HG03520 (cell line): ENCODE results near the gene BAIAP2L1.
"Not testable (repeated sequence)": the region's sequence is repeated elsewhere in the genome, so short reads cannot be mapped to it uniquely, and the experiment has no call there.

Experiments
- ATAC-seq: cut with Tn5 transposase; IDR thresholded peaks from one replicate; pipeline ENCODE4 v1.9.1; 2021; ENCODE audit warnings: mild to moderate bottlenecking, moderate library complexity; ENCODE audit not compliant: unreplicated experiment

Gene BAIAP2L1

GRCh38 chr7:98400542-98401340, at the start of gene BAIAP2L1:
Gene BAIAP2L1 (minus strand): TSS chr7:98401090. CDS start chr7:98400852, 238 bp downstream.
- peak; percentile 83 for ATAC-seq

GRCh38 chr7:98448766-98449165, 47.9 kb upstream of the BAIAP2L1 start:
- ATAC-seq = no peak

GRCh38 chr7:98440992-98441391, 40.1 kb upstream of the BAIAP2L1 start:
- not testable (repeated sequence) for ATAC-seq

- no peak for ATAC-seq
Observed at GRCh38 chr7:98439484-98439883, 38.6 kb upstream of the BAIAP2L1 start.

GRCh38 chr7:98434087-98434486, 33.2 kb upstream of the BAIAP2L1 start:
- no peak for ATAC-seq

- no peak for ATAC-seq
Observed at GRCh38 chr7:98429799-98430198, 28.9 kb upstream of the BAIAP2L1 start.

- no peak for ATAC-seq
Observed at GRCh38 chr7:98423043-98423442, 22.2 kb upstream of the BAIAP2L1 start.

GRCh38 chr7:98420966-98421612, 20.2 kb upstream of the BAIAP2L1 start:
- ATAC-seq = peak; percentile 64

- ATAC-seq = not testable (repeated sequence)
Observed at GRCh38 chr7:98419988-98420387, 19.1 kb upstream of the BAIAP2L1 start.

- not testable (repeated sequence) for ATAC-seq
Observed at GRCh38 chr7:98419316-98419691, 18.4 kb upstream of the BAIAP2L1 start.

- no peak for ATAC-seq
Observed at GRCh38 chr7:98418636-98419315, 17.9 kb upstream of the BAIAP2L1 start.

GRCh38 chr7:98418271-98418635, 17.4 kb upstream of the BAIAP2L1 start:
- no peak for ATAC-seq

GRCh38 chr7:98417604-98418270, 16.8 kb upstream of the BAIAP2L1 start:
- ATAC-seq = not testable (repeated sequence)

- ATAC-seq = no peak
Observed at GRCh38 chr7:98414205-98414900, 13.5 kb upstream of the BAIAP2L1 start.

- not testable (repeated sequence) for ATAC-seq
Observed at GRCh38 chr7:98413655-98414054, 12.8 kb upstream of the BAIAP2L1 start.

- ATAC-seq = no peak
Observed at GRCh38 chr7:98409843-98410242, 9.0 kb upstream of the BAIAP2L1 start.

- not testable (repeated sequence) for ATAC-seq
Observed at GRCh38 chr7:98408146-98408545, 7.3 kb upstream of the BAIAP2L1 start.

GRCh38 chr7:98406827-98407226, 5.9 kb upstream of the BAIAP2L1 start:
- no peak for ATAC-seq

GRCh38 chr7:98404840-98405239, 4.0 kb upstream of the BAIAP2L1 start:
- ATAC-seq = no peak

- ATAC-seq = no peak
Observed at GRCh38 chr7:98399890-98400541, 874 bp downstream of the BAIAP2L1 start.
